HT1080 (cell line): ENCODE measurements around the gene TMEM272. TPM values are rescaled to one million over a fixed set of nuclear protein-coding genes. Genes with fewer than 3 reads are reported as not detected.

ENCODE experiments used
- DNase-seq: peaks from one replicate; pipeline ENCODE4 v3.0.0-alpha.2; 2015; ENCODE audit warnings: low read depth
- polyA plus RNA-seq, 2 experiments: library from polyadenylated mRNA; depleted of rRNA; stranded (reverse); fragments of >200 nt; gene quantifications; 2 replicates each; pipeline ENCODE4 v1.2.3, GENCODE V29; 2015
- total RNA-seq: library from RNA; depleted of rRNA; stranded (reverse); fragments of >200 nt; shearing (Covaris generic); gene quantifications from 2 replicates; pipeline ENCODE4 v1.2.3, GENCODE V29; 2014; rRNA removed

TMEM272 gene, protein sequence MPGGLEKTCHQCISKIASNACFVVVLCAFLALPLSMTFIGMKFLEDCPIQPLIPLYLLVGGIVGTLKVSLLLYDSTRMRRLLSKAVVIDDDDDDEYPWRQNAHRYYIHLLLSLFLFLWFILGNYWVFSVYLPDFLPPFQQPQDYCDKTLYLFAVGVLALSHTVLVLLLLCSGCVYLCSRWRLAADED
- not detected in 2 replicates for total RNA-seq
- not detected in 2 replicates for polyA plus RNA-seq (2015; cell fraction: cytosol; rRNA removed)
- not detected in 2 replicates for polyA plus RNA-seq (2015; cell fraction: nucleus; rRNA removed)

DNA sequence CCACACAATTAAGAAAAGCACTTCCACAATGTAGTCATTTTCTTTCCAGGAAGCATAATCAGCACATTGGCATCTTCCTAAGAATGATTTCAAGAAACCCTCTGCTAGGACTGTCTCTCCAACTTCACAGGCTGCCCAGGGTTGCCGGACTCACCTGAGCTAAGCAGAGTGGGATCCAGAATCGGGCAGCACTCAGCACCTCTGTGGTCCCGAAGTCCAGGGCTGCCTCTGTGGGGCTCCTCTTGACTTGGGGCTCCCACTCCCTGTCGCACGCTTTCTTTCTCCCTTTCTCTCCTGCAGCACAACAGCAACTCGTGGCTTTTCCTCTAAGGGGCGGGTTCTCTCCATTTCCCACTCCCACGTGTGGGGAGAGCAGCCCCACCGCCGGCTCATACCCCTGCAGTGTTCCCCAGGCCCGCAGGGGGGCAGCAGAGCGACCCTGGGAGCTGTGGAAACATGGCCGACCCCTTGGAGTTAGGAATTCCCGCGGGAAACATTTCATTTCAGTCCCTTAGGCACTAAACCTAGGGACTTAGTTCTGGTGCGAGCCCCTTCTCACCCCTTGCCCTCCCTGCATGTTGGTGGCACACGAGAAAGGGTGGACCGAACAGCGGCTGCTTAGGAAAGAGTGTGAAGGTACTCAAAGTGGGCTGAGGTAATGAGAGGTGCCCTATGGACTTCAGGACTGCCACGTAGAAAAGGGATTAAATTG lies at the start of gene TMEM272:
TSS of gene TMEM272 (minus strand) at position 316 of the 712 bp plus-strand sequence. CDS start 6,647 bp downstream, outside the sequence.
- DNase-seq, result peak; percentile 57

DNA sequence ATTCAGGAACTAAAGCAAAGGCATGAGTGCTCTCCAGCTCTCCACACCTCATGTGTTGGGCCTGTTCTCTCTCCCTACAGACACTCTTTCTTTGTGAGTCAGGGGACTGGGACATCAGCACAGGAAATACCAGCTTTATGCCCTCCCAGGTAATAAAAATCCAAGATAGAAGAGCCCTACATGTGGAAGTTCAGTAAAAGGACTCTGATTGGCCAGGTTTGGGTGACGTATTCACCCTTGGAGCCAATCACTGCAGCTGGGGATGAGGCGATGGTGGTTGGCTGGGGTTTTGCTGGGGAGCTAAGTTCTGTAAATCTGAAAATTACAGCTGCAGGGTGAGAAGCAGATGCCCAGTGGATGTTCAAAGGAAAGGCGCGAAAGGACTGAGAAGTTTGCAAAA lies 49.3 kb upstream of the TMEM272 start:
- peak; percentile 49 for DNase-seq

DNA sequence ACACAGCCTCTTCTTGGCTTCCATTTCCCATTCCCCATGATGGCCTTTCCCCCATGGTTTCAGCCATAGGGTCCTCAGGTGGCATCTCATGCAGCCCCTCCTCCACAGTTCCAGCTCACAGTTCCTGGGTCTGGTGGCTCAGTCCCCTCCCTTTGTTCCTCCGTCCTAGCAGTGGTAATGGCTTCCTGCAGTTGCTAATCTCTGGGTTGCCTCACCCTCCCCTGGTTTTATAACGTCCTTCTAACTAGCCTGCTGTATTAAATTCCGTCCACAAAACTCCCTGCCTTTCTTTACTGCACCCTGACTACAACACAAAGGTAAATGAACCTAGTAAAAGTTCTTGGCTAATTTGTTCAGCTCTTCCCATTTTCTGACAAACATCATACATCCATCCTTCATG lies 47.7 kb upstream of the TMEM272 start:
- no peak for DNase-seq

DNA sequence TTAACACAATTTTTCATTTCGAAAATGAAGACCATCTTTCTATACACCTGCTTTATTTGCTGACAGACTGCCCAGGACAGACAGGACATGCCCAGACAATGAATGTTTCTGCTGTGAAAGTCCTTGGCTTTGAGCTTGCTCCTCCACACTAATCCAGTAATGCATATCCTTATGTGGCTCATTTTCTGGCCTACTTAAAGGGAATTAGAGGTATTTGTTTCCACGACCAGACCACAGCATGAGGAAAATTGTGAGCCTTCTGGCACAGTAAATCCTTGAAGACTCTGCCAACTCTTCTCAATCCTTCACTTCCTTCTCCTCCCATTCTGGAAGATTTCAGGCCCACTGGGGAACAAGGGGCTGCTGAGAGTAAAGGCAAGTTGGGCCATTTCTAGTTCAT lies 42.5 kb upstream of the TMEM272 start:
- DNase-seq, result no peak

DNA sequence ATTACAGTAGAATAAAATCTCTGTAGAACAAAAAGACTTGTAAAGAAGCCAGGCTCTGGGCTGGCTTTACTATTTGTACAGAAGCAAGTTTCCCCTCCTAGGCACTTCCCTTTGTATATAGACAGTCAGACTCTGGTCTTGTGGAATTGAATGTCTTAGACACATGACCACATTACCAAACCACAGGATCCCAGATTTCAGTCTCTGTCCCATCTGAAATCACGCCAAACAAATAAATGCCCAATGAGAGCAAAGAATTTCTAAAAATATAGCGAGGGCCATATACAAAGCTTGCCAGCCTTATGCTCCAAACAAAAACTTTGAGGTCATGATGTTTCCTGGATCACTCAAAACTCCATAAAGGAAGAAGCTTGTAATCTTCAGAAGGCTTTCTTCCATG lies 40.7 kb upstream of the TMEM272 start:
- DNase-seq, result no peak

DNA sequence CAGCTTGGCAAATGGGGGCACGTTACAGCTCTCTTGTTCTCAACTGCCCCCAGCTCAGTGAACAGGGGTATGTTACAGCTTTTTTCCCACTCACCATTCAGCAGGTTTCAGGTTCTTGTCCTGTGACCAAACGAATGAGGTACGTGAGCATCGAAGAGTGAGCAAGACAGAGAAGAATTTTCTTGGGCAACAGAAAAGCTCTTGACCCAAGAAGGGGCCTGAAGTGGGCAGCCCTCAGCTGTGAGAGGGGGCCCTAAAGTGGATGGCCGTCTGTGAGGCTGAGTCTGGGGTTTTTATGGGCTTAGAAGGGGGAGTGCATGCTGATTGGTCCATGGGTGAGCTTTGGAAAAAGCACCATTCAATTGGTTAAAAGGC lies 38.2 kb upstream of the TMEM272 start:
- no peak for DNase-seq

DNA sequence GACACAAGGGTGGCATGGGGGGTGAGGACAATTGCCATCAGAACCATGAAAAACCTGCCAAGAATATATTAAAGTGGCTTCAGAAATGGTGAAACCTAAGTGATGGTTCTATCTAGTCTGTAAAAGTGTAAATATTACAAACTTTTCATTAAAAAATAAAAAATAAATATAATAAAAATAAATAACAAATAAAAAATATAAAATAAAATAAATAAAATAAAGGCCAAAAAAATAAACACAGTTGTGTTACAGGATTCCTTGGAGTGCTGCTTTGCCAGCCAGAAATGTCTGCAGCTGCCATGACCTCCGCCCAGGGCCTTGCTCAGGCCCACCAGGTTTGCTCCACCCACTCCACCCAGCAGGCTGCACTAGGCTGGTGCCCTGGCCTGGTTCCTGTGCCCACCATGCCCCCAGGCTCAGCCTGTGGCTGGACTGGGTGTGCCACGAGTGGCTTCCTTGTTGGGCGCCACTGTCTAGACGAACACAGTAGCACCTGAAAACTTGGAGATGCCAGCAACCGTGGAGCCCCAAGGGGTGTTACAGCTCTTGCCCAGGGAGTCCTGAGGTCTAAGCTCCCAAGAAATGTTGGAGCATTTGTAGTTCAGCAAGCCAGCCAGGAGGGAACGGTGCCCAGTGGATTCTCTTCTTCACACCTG lies 37.7 kb upstream of the TMEM272 start:
- no peak for DNase-seq

DNA sequence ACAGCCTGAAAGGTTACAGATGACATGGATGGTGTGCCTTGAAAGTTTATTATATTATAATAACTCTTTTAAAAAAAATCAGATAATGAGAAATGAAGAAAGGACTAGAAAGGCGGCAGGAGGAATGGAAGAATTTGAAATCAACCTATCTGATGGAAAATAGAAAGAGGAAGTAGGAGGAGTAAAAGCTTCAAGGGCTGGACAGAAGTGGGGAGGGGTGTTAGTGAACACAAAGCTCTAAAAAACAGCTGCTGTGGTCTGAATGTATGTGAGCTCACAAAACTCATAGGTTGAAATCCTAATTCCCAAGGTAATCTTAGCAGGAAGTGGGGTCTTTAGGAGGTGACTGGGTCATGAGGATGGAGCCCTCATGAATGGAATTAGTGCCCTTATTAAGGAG lies 36.3 kb upstream of the TMEM272 start:
- DNase-seq, result no peak

DNA sequence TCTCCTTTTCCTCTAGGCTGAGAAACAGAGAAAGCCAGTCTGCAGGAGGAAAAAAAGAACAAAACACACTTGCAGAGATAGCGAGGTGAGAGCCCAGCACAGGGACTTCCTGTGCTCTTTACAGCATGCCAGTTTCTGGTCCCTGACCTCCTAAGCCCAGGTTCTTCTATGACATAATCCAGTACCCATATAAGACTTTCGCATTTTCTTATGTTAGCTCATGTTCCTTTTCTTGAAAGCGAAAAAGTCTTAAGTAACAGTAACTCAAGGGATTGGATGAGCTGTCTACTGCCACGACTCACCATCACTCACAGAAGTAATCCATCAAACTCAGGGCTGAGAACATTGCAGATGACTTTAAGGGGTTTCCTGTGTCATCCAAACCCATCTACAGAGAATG lies 34.2 kb upstream of the TMEM272 start:
- no peak for DNase-seq

DNA sequence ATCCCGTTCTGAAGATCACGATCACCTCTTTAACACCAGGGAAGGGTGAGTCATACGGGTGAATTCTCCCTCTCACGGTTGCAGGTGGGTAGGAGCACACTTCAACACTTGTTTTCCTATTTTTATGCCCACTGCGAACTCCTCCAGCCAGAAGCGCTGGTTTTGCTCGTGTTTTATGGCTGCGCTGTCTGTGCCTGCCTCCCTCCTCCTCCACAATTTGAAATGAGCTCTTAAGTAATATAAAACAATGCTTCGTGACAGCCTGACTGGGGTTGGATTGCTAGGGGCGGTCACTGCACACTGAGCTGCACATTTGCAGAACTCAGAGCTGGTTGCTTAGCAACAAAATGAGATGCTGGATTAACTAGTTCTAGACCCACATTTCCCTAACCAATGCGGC lies 29.7 kb upstream of the TMEM272 start:
- no peak for DNase-seq

DNA sequence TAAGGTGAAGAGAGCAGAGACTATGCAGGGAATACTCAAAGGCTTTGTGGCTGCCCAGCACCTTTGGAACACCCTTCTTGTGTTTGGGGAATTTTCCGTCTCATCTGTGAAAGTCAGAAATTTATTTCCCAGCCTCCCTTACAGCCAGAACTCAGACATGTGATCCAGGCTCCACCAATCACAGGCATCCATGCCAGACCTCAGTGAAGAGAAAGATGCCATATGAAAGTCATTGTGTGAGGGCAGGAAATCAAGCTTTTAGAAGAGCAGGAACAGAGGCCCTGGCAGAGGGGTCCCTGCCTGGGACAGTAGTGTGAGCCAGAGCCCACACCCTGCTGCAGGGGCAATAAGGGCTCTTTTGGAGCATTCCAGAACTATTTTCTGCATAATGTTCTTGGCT lies 28.9 kb upstream of the TMEM272 start:
- no peak for DNase-seq

DNA sequence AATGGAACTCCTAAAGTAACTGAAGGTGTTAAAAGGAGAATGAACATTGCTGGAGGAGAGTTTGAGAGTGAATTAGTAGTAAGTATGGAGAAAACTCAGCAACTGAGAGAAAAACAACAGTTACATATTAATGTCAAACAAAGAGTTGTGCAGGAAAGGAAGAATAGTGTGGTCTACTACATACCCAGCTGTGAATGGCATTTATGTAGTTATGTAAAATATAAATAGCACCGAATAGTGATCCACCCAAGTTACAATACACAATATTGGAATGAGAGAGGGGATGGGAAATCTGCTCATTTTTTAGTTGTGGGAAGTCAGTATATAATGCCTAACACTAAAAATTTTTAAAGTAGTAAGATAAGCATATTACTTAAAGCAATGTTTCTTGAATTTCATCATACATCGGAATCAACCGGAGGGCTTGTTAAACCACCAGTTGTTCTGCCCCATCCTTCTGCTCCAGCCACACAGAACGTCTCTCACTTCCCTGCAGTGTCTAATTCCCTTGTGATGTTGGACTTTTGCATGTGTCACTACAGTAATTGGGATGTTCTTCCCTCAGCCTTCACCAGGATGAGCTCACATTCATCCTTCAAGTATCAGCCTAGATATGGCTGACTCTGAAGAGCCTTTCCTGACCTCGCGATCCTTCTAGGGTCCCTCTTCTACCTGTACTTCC lies 28.3 kb upstream of the TMEM272 start:
- no peak for DNase-seq

DNA sequence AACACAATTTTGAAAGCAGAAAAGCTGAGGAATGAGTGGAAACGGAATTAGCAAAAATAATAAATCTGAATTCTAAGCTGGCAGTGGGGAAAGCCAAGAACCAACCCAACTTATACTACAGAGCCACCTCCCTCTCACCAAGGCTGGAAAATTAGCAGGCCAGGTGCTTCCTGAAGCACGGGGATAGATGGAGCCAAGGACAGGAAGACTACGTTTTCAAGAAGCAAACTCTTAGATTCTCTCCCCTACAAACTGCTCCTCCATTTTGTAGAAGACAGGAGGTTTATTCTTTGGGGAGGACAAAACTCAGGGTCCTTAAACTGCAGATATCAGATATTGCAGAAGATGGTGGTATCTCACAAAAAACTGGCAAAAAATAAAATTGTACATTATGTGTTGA lies 25.6 kb upstream of the TMEM272 start:
- DNase-seq, result no peak

DNA sequence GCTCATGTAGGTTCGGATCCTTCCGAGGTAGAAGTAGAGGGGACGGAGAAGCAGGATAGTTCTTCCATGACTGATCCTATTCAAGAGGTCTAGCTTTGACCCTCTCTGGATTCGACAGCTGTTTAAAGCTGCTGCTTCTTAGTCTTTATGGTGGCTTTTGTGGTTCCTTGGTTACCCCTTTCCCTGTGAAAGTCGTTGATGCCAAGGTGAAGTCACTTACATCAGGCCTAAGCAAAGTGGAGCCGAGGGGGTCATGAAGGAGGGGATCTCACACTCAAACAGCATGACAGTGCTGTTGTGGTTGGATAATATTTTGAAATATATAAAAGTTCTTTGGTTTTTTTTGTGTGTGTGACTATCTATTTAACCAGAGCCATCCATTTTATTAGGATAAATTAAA lies 24.9 kb upstream of the TMEM272 start:
- DNase-seq, result no peak

DNA sequence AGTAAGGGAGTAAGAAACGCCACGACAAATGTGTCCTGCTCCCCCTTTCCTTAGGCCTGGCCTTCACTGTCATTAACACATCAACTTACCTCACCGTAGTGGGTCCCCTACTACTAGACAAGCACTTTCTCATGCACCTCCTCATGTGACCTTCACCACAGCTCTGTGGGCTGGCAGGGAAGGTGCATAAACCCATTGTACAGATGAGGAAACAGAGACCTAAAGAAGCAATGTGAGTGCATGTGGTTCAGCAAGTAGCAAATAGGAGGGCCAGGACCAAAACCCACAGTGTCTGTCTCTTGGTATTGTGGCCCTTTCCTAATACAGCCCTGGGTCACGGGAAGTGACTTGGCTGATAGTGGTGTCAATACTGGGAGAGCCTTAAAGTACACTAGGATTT lies 22.1 kb upstream of the TMEM272 start:
- DNase-seq, result no peak

DNA sequence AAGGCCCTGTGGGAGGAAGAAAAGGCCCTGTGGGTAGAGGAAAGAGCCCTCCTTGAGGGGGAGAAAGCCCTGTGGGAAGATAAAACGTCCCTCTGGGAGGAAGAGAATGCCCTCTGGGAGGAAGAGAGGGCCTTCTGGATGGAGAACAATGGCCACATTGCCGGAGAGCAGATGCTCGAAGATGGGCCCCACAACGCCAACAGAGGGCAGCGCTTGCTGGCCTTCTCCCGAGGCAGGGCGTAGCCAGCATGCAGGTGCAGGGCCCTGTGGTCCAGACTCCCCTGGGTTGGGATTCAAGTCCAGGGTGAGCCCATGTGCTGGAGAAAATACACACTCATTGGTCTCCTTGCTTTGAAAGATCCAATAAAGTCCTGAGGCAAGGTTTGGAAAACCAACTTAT lies 20.9 kb upstream of the TMEM272 start:
- DNase-seq, result no peak

DNA sequence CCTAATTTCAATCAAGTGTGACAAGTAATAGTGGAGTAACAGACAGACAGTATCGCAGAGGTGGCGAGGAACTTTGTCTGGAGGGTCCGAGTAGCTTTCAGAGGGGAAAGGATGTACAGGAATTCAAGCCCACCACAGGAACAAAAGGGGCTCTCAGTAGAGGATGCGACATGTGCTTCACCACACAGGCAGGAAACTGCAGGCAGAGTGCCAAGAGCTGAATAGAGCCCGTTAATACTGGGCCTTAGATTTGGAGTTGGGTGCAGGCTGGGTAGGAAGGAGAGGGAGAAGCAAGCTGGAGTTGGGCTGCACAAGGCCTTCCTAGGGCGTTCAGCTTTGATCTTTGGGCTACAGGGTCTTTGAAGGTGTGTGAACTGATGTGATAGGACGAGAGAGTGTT lies 18.0 kb upstream of the TMEM272 start:
- no peak for DNase-seq

DNA sequence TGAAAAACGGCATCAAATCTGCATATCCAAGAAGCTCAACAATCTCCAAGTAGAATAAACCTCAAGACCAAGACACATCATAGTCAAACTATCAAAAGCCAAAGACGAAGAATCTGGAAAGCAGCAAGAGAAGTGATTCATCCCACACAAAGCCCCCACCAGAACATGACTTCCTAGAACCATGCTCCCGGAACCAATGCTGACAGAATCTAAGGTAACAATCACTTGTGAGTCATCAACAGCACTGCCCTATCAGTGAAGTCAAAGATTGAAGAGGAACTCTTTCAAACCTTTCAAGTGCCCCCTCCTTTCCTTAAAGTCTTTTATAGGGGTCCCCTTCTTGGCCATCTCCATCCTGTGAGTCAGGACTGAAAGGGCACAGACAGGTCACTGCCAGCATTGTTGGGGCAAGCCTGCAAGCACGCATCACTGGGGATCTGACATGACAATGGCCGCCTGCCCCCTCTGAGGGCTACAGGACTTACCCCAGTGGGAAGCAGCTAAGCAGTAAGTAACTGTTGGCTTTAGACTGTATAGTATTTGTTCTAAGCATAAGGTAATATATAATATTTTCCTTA lies 16.8 kb upstream of the TMEM272 start, which contains the start of gene CCDC70:
TSS of gene CCDC70 (plus strand) at position 247 of the 578 bp plus-strand sequence. CDS start 3,443 bp downstream, outside the sequence.
- peak; percentile 85 for DNase-seq

DNA sequence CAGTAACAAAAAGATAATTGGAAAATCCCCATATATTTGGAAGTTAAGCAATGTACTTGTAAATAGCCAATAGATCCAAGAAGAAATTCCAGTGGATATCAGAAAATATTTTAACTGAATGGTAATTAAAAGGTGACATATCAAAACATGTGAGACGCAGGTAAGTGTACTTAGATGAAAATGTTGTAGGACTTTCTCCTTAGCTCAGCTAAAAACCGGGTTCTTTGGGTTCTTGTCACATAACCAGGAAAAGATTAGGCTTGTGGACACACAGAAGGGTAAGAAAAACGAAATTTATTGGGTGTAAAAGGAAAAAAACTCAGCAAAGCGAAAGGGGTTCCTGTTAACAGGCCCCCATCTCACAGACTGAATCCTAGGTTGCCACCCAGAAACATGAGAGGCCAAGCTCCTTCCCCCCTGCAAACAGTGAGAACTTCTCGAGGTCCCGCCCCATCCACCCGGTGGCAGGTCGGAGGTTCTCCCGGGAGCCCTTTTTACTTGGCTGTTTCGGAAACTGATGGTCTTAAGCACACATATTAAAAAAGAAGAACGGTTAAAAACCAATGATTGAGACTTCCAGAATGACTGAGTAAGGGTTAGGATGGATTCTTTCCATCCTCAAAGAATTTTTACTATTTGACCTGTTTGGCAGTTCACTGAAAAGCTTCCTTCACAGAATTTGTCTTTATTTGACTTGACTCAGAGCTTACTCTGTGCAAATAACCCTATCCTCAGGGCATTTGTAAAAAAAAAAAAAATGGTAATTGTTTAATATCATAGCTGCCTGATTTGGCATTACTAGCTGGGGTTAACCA lies 13.7 kb upstream of the TMEM272 start:
- DNase-seq, result no peak

DNA sequence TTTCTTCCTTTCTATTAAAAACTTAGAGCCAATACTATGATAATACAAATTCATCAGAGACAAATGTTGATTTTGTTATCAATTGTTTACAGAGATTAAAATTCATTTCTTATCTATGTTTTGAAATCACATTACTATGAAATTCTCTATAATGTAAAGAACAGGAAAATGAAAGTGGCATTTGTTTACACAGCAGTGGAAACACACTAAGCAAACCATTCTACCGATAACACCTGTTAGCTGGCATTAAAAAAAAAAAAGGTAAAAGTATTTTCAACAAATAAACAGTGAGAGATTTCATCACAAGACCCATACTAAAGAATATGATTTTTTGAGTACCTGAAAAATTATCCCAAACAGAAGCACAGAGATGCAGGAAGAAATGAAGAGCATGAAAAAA lies 12.0 kb upstream of the TMEM272 start:
- DNase-seq, result no peak
